Measurements from ENCODE around the gene LRP5. TPM values are rescaled to one million over a fixed set of nuclear protein-coding genes. Genes with fewer than 3 reads are reported as not detected.

LRP5 gene
- total and polyA plus RNA-seq, 9 donors, result 3.1 to 63.8 (median 47.2) TPM

DNA sequence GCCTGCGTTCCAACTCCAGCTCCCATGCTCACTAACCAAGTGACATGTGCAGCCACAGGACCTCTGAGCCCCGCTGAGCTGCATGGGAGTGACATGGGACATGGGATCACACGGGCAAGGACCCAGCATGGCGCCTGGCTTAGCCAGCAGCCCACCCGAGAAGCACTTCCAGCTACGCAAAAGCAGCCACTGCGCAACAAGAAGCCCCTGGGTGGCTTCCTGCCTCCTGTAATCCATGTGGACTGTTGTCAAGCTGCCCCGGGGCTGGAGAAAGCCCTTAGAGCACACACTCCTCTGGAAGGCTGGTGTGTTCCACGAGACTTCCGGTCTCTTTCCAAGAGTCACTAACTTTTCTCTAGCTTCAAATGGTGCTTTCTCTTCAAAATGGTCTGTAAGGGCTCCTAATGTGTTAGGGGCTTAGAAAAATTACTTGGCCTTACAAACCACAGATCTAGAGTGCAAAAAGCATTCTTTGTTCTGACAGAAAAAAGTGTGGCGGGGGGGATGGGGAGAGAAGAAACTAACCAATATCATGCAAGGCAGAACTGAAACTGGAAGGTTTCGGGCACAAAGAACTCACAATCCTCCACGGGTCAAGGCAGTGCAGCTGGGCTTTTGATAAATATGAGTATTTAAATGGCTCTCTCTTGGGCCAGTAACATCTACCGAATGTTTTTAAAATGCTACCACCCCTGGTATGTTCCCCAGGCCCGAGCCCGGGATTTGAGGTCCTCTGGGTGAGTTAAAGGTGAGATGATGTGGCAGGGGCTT lies 46.1 kb upstream of the LRP5 start:
- no peak for DNase-seq

DNA sequence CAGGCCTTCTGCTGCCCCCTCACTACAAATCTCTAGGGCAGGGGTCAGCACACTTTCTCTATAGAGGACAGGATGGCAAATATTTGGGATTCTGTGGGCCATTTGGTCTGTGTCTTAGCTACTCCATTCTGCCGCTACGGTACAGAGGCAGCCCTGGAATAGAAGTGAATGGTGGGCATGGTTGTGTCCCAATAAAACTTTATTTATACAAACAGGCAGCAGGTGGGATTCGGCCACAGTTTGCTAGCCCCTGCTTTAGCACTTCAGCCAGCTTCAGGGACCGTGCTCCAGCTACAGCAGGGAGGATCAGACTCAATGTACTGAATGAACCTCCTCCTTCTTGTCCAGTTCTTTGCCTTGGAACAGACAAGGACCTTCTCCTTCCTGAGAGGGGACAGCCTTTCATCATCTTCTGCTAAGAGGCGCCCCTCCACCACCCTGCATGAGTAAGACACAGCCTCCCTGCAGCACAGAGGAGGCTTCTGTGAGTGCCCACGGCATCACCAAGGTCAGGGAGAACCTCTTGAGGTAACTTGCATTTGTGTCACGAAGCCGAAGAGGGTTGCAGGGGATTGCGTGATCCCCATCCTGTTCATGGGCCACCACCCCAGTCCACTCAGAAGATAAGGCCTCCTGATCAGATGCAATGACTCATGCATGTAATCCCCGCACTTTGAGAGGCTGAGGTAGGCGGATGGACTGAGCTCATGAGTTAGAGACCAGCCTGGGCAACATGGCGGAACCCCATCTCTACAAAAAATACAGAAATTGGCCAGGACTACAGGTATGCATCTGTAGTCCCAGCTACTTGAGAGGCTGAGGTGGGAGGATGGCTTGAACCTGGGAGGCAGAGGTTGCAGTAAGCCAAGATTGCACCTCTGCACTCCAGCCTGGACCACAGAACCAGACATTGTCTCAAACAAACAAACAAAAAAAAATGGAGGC lies 45.2 kb upstream of the LRP5 start:
- no peak for DNase-seq
- Histone ChIP-seq H3K9me3 (no peaks in the 10 kb centered on the region), H3K4me1 (ENCODE audit: insufficient read depth) (peaks cover 3% of the 10 kb centered on the region), H3K36me3 (no peaks in the 10 kb centered on the region), H3K4me3 (no peak overlapping the region), H3K27ac (no peak overlapping the region), H3K27me3 (no peaks in the 10 kb centered on the region)
- TF ChIP-seq, protein P1, sequence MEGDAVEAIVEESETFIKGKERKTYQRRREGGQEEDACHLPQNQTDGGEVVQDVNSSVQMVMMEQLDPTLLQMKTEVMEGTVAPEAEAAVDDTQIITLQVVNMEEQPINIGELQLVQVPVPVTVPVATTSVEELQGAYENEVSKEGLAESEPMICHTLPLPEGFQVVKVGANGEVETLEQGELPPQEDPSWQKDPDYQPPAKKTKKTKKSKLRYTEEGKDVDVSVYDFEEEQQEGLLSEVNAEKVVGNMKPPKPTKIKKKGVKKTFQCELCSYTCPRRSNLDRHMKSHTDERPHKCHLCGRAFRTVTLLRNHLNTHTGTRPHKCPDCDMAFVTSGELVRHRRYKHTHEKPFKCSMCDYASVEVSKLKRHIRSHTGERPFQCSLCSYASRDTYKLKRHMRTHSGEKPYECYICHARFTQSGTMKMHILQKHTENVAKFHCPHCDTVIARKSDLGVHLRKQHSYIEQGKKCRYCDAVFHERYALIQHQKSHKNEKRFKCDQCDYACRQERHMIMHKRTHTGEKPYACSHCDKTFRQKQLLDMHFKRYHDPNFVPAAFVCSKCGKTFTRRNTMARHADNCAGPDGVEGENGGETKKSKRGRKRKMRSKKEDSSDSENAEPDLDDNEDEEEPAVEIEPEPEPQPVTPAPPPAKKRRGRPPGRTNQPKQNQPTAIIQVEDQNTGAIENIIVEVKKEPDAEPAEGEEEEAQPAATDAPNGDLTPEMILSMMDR (IDR thresholded peaks at IDR 0.05), result no peak
- no peak for TF ChIP-seq EP300 (IDR thresholded peaks at IDR 0.05)
- no peak for TF ChIP-seq POLR2A (IDR thresholded peaks at IDR 0.05)
- 92 to 94% (median 93%) methylated on average over 12 of the region's 12 CpGs for WGBS, 3 donors
- intact Hi-C loops (cut with DNase I), result no loop called here

More for the DNA sequence above, 46.1 kb upstream of the LRP5 start:
- H3K27ac ChIP-seq, result no peak overlapping the region
- H3K9me3 ChIP-seq, result no peaks in the 10 kb centered on the region
- no peaks in the 10 kb centered on the region for H3K36me3 ChIP-seq
- 70 to 82% (median 80%) methylated on average over 16 of the region's 16 CpGs for WGBS, 3 donors
- no peaks in the 10 kb centered on the region for H3K27me3 ChIP-seq
- intact Hi-C loops (cut with DNase I), result no loop called here
- H3K4me3 ChIP-seq, result no peak overlapping the region
- TF ChIP-seq EP300 (IDR thresholded peaks at IDR 0.05) (no peak), POLR2A (IDR thresholded peaks at IDR 0.05) (no peak)
- TF ChIP-seq, protein P1 (IDR thresholded peaks at IDR 0.05), result no peak
- H3K4me1 ChIP-seq (ENCODE audit: insufficient read depth), result peaks cover 3% of the 10 kb centered on the region

DNA sequence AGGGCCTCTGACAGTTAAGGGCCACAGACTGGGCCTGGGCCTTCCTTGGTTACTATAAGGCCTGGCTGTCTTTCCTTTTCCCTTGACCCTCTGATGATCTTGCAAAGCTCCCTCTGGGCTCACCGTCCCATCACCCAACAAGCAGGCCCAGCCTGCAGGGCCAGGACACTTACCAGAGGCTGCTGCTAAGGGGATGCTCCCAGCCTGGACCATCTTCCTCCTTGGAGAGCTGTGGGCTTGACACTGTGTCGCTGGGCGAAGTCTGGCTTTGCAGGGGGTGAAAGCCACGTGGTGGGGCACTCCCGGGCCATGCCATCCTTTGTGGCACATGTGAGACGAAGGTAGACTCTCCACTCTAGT lies 44.5 kb upstream of the LRP5 start:
- WGBS, 3 donors, result 92 to 97% (median 95%) methylated on average over 6 of the region's 6 CpGs
- H3K36me3 ChIP-seq, result no peaks in the 10 kb centered on the region

More for the DNA sequence above, 44.5 kb upstream of the LRP5 start:
- DNase-seq, result no peak
- intact Hi-C loops (cut with DNase I), result no loop called here
- no peaks in the 10 kb centered on the region for H3K27me3 ChIP-seq
- TF ChIP-seq, protein P1 (IDR thresholded peaks at IDR 0.05), result no peak
- TF ChIP-seq POLR2A (IDR thresholded peaks at IDR 0.05) (no peak), EP300 (IDR thresholded peaks at IDR 0.05) (no peak)
- H3K9me3 ChIP-seq, result no peaks in the 10 kb centered on the region
- H3K4me1 ChIP-seq (ENCODE audit: insufficient read depth), result peaks cover 3% of the 10 kb centered on the region
- H3K4me3 ChIP-seq, result no peak overlapping the region
- no peak overlapping the region for H3K27ac ChIP-seq

Data from ovary (tissue), 9 donors.